ENCODE data around the gene CIAO3. TPM values are rescaled to one million over a fixed set of nuclear protein-coding genes. Genes with fewer than 3 reads are reported as not detected.

Gene CIAO3
- polyA plus RNA-seq, 1 donor (not counting 4 experiments of a cell fraction or from before 2014, with no cell fraction given): 24.9 TPM

GRCh38 chr16:695355-696089 is 45.3 kb downstream of the CIAO3 start:
- H3K9me1 ChIP-seq (ENCODE audit: control insufficient read depth, extremely low read depth, insufficient read depth, low read length): no peaks in the 10 kb centered on the region
- H3K79me2 ChIP-seq (ENCODE audit: control insufficient read depth, insufficient read depth, low read length): no peaks in the 10 kb centered on the region
- peak; percentile 41 for FAIRE-seq
- H2AFZ ChIP-seq (ENCODE audit: control insufficient read depth, low read length): peak overlapping the region; percentile 16
- no peaks in the 10 kb centered on the region for H3K36me3 ChIP-seq (ENCODE audit: control insufficient read depth in 2 of 2, extremely low read depth in 1 of 2, insufficient read depth in 2 of 2, low read length in 2 of 2)
- TF ChIP-seq CTCF (optimal IDR thresholded peaks at IDR 0.05 in 1 of 3, IDR thresholded peaks at IDR 0.05 in 1 of 3, conservative IDR thresholded peaks at IDR 0.05 in 1 of 3; ENCODE audit: extremely low read depth in 1 of 3, insufficient read depth in 2 of 3, low read length in 3 of 3) (no peak), EZH2 (IDR thresholded peaks at IDR 0.05; ENCODE audit: low read length) (peak; percentile 73)
- H3K27ac ChIP-seq (ENCODE audit: control insufficient read depth, insufficient read depth, low read length): no peak overlapping the region
- DNase-seq (ENCODE audit: low read depth, low spot score): no peak
- dilution Hi-C loops (cut with MboI; ENCODE audit: extremely low pct_ligation_motif_present, low sequenced_read_pairs): no loop called here
- no peak overlapping the region for H3K9ac ChIP-seq (ENCODE audit: control insufficient read depth, extremely low read depth, insufficient read depth, low read length)
- peaks cover 57% of the 10 kb centered on the region for H3K27me3 ChIP-seq (ENCODE audit: control insufficient read depth, extremely low read depth, insufficient read depth, low read length)
- peak overlapping the region in 1 of 3 experiments; percentile 41 for H3K4me3 ChIP-seq (ENCODE audit: control insufficient read depth in 2 of 3, extremely low read depth in 1 of 3, insufficient read depth in 2 of 3, low read depth in 1 of 3, low read length in 3 of 3)
- H3K9me3 ChIP-seq (ENCODE audit: control insufficient read depth, low read depth, low read length): no peaks in the 10 kb centered on the region
- H3K4me1 ChIP-seq (ENCODE audit: control insufficient read depth, extremely low read depth, insufficient read depth, low read length): peaks cover 6% of the 10 kb centered on the region
- no peaks in the 10 kb centered on the region for H4K20me1 ChIP-seq (ENCODE audit: control insufficient read depth, extremely low read depth, insufficient read depth, low read length)
- peak overlapping the region; percentile 39 for H3K4me2 ChIP-seq (ENCODE audit: control insufficient read depth, extremely low read depth, insufficient read depth, low read depth, low read length)

DNA sequence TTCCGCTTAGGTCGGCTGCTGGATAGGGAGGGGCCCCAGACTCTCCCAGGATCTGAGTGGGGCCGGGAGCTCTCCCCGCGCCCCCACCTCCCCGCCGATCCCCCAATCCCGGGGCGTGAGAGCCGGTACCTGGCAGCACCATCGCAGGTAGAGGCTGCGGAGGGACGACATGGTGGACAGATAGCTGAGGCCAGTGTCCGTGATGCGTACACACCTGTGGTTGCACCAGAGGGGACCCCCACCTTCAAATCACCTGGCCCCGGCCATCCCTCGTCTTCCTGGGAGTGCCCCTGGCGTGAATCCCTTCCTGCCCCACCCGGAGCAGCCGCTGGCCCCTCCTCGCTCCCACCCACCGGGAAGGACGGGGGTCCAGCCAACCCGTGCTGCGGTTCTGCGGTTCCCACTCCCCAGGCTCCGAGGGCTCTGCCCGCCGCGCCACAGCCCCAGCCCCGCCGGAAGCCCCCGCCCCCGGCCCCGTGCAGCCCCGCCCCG is 45.9 kb downstream of the CIAO3 start:
- Histone ChIP-seq H3K9me1 (ENCODE audit: control insufficient read depth, extremely low read depth, insufficient read depth, low read length) (no peaks in the 10 kb centered on the region), H3K4me1 (ENCODE audit: control insufficient read depth, extremely low read depth, insufficient read depth, low read length) (peaks cover 6% of the 10 kb centered on the region), H3K79me2 (ENCODE audit: control insufficient read depth, insufficient read depth, low read length) (no peaks in the 10 kb centered on the region), H4K20me1 (ENCODE audit: control insufficient read depth, extremely low read depth, insufficient read depth, low read length) (no peaks in the 10 kb centered on the region), H3K36me3 (ENCODE audit: control insufficient read depth in 2 of 2, extremely low read depth in 1 of 2, insufficient read depth in 2 of 2, low read length in 2 of 2) (no peaks in the 10 kb centered on the region), H3K27ac (ENCODE audit: control insufficient read depth, insufficient read depth, low read length) (no peak overlapping the region), H3K4me2 (ENCODE audit: control insufficient read depth, extremely low read depth, insufficient read depth, low read depth, low read length) (peak overlapping the region; percentile 27), H3K27me3 (ENCODE audit: control insufficient read depth, extremely low read depth, insufficient read depth, low read length) (peaks cover 51% of the 10 kb centered on the region), H3K4me3 (ENCODE audit: control insufficient read depth in 2 of 3, extremely low read depth in 1 of 3, insufficient read depth in 2 of 3, low read depth in 1 of 3, low read length in 3 of 3) (no peak overlapping the region), H3K9me3 (ENCODE audit: control insufficient read depth, low read depth, low read length) (no peaks in the 10 kb centered on the region), H2AFZ (ENCODE audit: control insufficient read depth, low read length) (no peak overlapping the region), H3K9ac (ENCODE audit: control insufficient read depth, extremely low read depth, insufficient read depth, low read length) (no peak overlapping the region)
- TF ChIP-seq EZH2 (IDR thresholded peaks at IDR 0.05; ENCODE audit: low read length) (no peak), CTCF (optimal IDR thresholded peaks at IDR 0.05 in 1 of 3, IDR thresholded peaks at IDR 0.05 in 1 of 3, conservative IDR thresholded peaks at IDR 0.05 in 1 of 3; ENCODE audit: extremely low read depth in 1 of 3, insufficient read depth in 2 of 3, low read length in 3 of 3) (no peak)
- no peak for FAIRE-seq
- dilution Hi-C loops (cut with MboI; ENCODE audit: extremely low pct_ligation_motif_present, low sequenced_read_pairs): no loop called here
- DNase-seq (ENCODE audit: low read depth, low spot score): no peak
